Erythroblast (primary cell): ENCODE data around the gene PPP4R1.

Experiments
- DNase-seq, 2 experiments: peaks; one replicate each; lab custom pipeline; 2025; lab: John Stamatoyannopoulos, UW
- GATA1 ChIP-seq: IDR thresholded peaks from 2 replicates; pipeline ENCODE4 v1.6.1; 2011; ENCODE audit warnings: low read depth, mild to moderate bottlenecking, control low read depth, low read length, moderate library complexity
- POLR2A ChIP-seq: IDR thresholded peaks from 2 replicates; pipeline ENCODE4 v1.6.1; 2011; ENCODE audit warnings: mild to moderate bottlenecking, low read length

The PPP4R1 gene

DNA sequence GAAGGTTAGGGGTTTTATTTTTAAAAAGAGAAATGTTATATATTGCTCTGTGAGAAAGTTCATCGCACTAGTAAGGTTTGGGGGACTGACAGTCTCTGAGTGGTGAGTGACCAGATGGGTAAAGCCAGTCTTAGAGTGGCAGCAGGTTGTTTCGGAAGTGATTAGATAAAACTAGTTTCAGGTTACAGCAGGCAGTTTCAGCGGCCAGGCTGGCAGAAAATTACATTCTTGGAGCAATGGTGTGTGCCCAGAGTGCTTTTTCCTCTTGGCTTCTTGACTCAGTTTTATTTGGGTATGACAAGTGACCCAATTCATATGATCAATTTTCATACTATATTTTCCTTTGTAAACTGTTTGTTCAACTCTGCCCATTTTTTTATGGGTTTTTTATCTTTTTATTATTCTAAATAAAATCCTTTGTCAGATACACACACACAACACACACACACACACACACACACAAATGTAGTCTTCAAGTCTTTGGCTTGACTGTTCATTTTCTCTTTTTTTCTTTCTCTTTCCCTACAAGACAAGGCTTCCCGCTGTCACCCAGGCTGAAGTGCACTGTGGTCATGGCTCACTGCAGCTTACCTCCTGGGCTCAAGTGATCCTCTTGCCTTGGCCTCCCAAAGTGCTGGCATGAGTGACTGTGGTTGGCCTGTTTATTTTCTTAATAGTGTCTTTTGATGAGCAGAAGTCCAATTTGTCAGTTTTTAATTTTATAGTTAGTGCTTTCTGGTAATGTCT is 108.1 kb downstream of the PPP4R1 start:
- peak in 1 of 2 experiments; percentile 40 for DNase-seq
- TF ChIP-seq POLR2A: no peak
- no peak for TF ChIP-seq GATA1
